GM21381 (cell line): ENCODE measurements around the gene C4orf51.
"Not testable (repeated sequence)": the region's sequence is repeated elsewhere in the genome, so short reads cannot be mapped to it uniquely, and the experiment has no call there.

Experiments used
- ATAC-seq: cut with Tn5 transposase; IDR thresholded peaks from one replicate; pipeline ENCODE4 v1.9.1; 2021; ENCODE audit warnings: mild to moderate bottlenecking, moderate library complexity; ENCODE audit not compliant: unreplicated experiment

Gene C4orf51

GRCh38 chr4:145679991-145680455 lies at the start of gene C4orf51:
Gene C4orf51, plus strand, starts transcription at chr4:145680146. Its CDS starts 58 bp downstream, at chr4:145680204.
- no peak for ATAC-seq

GRCh38 chr4:145635117-145635516 lies 44.8 kb upstream of the C4orf51 start:
- no peak for ATAC-seq

GRCh38 chr4:145635630-145636029 lies 44.3 kb upstream of the C4orf51 start:
- no peak for ATAC-seq

- no peak for ATAC-seq
Observed at GRCh38 chr4:145639186-145639698, 40.7 kb upstream of the C4orf51 start.

GRCh38 chr4:145640236-145640635 lies 39.7 kb upstream of the C4orf51 start:
- ATAC-seq: not testable (repeated sequence)

GRCh38 chr4:145643295-145643694 lies 36.7 kb upstream of the C4orf51 start:
- no peak for ATAC-seq

- no peak for ATAC-seq
Observed at GRCh38 chr4:145644699-145645098, 35.2 kb upstream of the C4orf51 start.

- no peak for ATAC-seq
Observed at GRCh38 chr4:145656156-145656555, 23.8 kb upstream of the C4orf51 start.

- no peak for ATAC-seq
Observed at GRCh38 chr4:145660064-145660463, 19.9 kb upstream of the C4orf51 start.

GRCh38 chr4:145663194-145663593 lies 16.8 kb upstream of the C4orf51 start:
- ATAC-seq: no peak

- ATAC-seq: no peak
Observed at GRCh38 chr4:145665773-145666172, 14.2 kb upstream of the C4orf51 start.

GRCh38 chr4:145670422-145670821 lies 9.5 kb upstream of the C4orf51 start:
- no peak for ATAC-seq

GRCh38 chr4:145679520-145679919 lies 426 bp upstream of the C4orf51 start:
- no peak for ATAC-seq

- ATAC-seq: no peak
Observed at GRCh38 chr4:145680902-145681301, 956 bp downstream of the C4orf51 start.

- no peak for ATAC-seq
Observed at GRCh38 chr4:145681518-145681917, 1.6 kb downstream of the C4orf51 start.

- no peak for ATAC-seq
Observed at GRCh38 chr4:145681956-145682355, 2.0 kb downstream of the C4orf51 start.

GRCh38 chr4:145686991-145687390 lies 7.0 kb downstream of the C4orf51 start:
- ATAC-seq: no peak

- no peak for ATAC-seq
Observed at GRCh38 chr4:145690610-145691009, 10.7 kb downstream of the C4orf51 start.

GRCh38 chr4:145691416-145691815 lies 11.5 kb downstream of the C4orf51 start:
- not testable (repeated sequence) for ATAC-seq

- no peak for ATAC-seq
Observed at GRCh38 chr4:145694929-145695328, 15.0 kb downstream of the C4orf51 start.

- ATAC-seq: no peak
Observed at GRCh38 chr4:145697332-145697731, 17.4 kb downstream of the C4orf51 start.

GRCh38 chr4:145698507-145698906 lies 18.6 kb downstream of the C4orf51 start:
- ATAC-seq: no peak

GRCh38 chr4:145703850-145704497 lies 24.0 kb downstream of the C4orf51 start:
- no peak for ATAC-seq
